ENCODE results near the gene EZH2.

The EZH2 gene

DNA sequence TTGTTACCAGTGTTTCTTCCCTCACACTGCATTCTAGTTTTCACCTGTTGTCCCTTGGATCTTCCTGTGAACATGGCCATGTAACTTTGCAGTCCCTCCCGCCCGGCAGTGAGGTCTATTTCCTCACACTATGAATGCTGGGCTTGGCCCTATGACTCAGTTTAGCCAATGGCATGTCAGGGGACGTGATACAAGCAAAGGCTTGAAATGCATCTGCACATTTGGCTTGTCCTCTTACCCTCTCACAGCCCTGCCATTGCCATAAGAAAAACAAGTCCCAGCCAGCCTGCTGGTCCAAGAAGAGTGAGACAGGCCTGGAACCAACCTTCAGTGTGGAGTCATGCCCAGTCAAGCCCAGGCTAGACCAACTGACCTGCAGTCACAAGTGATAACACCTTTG, 17.1 kb upstream of the EZH2 start:
- no peak for DNase-seq (ENCODE audit: extremely low read depth in 1 of 2, low read depth in 1 of 2)

DNA sequence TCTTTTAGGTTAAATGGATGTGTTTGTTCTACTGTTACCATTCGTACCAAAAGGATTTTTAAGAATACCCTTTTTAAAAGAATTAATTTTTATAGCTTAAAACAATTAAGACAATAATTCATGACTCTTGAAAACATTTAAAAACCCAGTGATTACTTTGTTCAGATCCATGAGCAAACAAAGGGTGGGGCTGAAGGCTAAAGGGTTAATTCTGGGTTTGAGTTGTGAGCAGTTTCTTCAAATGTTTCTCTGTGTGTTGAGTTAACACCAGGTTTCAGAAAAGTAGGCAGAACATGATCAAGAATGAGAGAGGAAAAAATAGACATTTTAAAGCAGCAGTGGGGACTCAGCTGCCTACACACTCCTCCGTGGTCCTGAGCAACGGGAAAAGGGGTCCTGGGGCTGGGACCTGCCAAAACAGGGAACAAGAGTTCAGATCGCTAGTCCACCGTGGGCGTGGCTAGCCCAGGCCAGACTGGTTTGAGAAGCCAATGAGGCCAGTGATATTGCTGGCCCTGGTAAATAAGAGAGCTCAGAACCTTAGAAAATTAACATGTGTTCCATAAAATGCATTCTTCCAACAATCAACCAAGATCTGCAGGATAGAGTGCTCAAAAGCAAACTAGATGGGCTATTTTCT, 14.9 kb upstream of the EZH2 start:
- no peak for DNase-seq (ENCODE audit: extremely low read depth in 1 of 2, low read depth in 1 of 2)

DNA sequence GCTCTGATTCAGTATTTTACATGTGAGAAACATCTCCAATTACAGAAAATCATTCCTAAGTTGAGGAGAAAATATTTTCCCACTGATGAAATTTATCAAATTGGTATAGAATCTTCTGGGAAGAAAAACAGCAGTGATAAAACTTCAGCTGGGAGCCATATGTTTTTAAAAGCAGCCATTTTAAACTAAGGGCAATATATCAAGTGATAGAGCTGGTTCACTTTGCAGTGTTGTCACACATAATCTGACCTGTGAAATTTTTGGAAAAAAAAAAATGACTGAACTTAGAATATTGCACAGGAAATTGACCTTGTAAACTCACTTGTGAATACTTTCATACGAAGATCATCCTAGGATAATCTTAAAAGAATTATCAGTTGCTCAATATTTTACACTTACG, 10.5 kb upstream of the EZH2 start:
- no peak for DNase-seq (ENCODE audit: extremely low read depth in 1 of 2, low read depth in 1 of 2)

DNA sequence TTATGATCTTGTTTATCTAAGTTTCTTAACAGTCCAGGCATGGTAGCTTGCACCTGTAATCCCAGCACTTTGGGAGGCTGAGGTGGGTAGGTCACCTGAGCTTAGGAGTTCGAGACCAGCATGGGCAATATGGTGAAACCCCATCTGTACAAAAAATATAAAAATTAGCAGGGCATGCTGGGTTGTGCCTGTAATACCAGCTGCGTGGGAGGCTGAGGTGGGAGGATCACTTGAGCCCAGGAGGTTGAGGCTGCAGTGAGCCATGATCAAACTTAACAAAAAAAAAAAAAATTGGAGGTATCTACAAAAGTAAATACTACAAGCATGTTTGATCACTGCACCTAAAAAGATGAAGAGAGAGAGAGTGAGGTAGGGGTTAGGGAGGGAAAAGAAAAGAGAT, 9.0 kb upstream of the EZH2 start:
- DNase-seq (ENCODE audit: extremely low read depth in 1 of 2, low read depth in 1 of 2) = no peak

DNA sequence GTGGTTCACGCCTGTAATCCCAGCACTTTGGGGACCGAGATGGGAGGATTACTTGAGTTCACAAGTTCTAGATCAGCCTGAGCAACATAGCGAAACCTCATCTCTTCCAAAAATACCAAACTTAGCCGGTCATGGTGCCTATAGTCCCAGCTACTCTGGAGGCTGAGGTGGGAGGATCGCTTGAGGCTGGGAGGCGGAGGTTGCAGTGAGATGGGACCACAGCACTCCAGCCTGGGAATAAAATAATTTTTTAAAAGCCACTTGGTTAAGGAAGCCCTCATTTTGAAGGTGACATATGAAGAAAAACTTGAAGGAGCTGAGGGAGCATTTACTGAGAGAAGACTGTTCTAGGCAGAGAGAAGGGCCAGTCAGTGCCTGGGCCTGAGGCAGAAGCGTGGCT, 4.2 kb upstream of the EZH2 start:
- no peak for DNase-seq (ENCODE audit: extremely low read depth in 1 of 2, low read depth in 1 of 2)

DNA sequence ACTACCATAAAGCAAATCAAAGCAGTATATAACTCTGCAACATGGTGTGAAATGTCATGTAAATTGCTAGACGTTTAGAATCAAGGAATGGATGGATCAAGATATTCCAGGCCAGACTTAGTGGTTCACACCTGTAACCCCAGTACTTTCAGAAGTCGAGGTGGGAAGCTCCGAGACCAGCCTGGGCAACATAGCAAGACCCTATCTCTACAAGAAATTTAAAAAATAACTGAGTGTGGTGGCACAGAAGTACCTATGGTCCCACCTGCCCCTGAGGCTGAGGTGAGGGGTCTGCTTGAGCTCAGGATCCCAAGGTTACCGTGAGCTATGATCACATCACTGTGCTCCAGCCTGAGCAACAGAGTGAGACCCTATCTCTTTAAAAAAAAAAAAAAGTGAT, 2.8 kb upstream of the EZH2 start:
- no peak for DNase-seq (ENCODE audit: extremely low read depth in 1 of 2, low read depth in 1 of 2)

DNA sequence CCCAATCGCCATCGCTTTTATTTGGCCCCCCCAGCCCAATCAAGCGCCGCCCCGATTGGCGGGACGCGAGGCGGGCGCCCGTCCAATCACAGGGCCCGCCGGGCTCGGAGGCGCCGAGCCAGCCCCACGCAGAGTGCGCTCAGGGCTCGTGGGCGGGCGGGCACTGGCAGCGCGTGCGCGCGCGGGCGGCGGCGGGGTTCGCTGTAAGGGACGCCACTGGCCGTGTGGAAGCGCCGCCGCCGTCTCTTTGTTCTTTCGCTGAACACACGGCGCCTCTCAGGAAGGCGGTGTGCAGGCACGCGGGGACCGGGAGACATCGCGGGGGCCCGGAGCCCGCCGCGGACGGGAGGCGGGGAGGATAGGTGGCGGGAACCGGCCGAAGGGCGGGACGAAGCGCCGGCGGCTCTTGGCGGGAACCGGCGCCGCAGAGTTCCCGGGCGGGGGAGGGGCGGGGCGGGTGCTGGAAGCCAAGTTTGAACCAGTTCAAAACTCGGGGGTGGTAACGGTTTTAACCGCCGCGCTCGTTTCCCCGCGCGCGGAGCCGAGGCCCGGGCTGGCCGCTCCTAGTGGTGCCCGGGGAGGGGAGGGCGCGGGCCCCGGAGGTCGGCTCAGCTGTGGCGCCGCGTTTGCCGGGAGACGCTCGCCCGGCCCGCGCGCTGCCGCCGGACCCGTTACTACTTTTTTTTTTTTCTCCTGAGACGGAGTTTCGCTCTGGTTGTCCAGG, 370 bp upstream of the EZH2 start:
- peak; percentile 89 to 93 for DNase-seq (ENCODE audit: extremely low read depth in 1 of 2, low read depth in 1 of 2)

DNA sequence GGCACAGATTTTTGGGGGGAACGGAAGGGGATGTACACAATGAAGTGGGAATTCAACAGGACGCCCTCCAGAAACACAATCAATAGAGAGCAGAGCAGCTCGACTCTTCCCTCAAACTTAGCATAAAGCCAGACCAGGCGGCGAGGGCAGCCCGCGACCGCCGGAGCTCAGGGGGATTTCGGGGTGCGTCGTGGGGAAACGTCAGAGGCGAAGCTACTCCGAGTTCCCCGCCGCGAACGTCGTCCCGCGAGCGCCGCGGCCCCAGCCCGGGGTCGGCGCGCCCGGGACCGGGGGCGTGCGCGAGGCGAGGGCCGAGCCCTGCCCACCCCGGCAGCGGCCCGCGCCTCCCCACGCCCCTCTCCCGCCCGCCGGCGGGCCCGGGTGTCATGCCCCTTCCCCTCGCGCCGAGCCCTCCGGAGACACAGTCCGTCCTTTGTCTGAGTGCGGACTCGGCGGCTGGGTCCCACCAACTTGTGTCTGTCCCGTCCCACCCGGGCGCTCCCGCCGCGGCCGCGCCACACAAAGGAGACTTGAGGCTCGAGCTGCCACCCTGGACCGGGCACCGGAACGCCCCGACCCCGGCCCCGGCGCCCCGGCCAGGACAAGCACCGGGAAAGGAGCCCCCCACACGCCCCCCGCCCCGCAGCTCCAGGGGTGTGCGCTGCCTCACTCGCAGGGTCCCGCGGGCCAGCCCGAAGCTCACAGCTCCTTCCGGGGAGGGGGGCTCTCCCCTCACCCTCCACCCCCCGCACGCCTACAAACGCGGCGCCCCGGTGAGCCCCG, 634 bp downstream of the EZH2 start:
- peak; percentile 16 to 26 for DNase-seq (ENCODE audit: extremely low read depth in 1 of 2, low read depth in 1 of 2)

DNA sequence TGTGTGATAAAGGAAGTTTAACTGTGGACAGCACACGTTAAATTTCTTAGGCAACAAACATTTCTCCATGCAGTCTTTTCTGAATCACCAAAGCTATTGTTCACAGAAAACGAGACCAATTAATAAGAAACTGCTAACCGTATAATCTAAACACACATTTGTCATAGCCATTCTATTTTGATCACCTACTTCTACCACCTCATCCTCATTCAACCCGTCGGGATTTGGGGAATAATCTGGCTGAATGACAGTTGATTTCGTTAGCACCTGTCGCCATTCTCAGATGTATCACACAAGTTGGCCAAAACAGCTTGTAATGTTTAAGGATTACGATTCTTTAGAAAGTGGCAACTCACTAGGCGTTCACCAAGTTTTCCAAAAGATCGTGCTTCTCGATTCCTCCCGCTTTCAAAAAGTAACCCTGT, 1.2 kb downstream of the EZH2 start:
- DNase-seq (ENCODE audit: extremely low read depth in 1 of 2, low read depth in 1 of 2) = no peak

DNA sequence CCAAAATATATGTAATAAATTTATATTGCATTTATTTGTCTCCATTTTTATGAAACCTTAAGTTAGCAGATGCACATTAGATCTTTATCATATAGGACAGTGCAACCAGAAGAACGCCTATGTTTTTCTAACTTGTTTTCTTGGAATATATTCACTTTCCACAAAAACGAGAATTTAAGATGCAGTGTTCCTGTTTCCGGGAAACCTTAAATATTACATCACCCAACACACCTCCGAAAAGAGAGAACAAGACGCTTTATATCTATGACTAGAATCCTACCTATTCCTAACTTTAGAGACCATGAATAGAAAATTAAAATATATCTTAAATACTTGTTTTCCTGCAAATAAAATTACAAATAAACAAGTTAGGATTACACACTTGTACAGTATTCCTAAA, 1.9 kb downstream of the EZH2 start:
- DNase-seq (ENCODE audit: extremely low read depth in 1 of 2, low read depth in 1 of 2) = no peak

DNA sequence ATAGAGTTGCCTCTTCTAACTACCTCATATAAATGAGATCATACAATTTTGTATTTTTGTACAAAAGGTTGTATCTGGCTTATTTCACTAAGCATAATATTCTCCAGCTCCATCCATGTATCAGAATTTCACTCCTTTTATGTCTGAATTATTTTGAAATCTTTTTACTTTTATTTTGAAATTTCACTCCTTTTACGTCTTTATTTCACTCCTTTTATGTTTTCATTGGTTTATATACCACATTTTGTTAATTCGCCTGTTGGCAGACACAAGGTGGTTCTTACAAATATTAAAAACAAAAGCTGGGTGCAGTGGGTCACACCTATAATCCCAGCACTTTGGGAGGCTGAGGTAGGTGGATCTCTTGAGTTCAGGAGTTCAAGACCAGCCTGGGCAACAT, 5.8 kb downstream of the EZH2 start:
- DNase-seq (ENCODE audit: extremely low read depth in 1 of 2, low read depth in 1 of 2) = no peak

DNA sequence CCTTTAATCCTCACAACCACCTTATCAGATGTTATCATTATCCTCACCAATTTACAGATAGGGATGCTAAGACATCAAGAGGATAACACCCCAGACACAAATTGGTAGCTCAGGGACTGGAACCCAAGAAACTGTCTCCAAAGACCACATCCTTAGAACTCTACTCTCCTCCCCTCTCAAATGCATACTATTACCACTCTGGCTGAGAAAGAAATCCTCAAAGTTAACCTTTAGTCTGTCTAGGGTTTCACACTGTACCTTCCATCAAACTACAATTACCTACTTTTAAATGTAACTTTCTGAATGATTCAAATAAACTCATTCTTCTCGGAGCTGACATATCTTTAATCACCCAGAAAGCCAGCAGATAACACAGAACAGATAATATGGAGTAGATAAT, 6.6 kb downstream of the EZH2 start:
- no peak for DNase-seq (ENCODE audit: extremely low read depth in 1 of 2, low read depth in 1 of 2)

DNA sequence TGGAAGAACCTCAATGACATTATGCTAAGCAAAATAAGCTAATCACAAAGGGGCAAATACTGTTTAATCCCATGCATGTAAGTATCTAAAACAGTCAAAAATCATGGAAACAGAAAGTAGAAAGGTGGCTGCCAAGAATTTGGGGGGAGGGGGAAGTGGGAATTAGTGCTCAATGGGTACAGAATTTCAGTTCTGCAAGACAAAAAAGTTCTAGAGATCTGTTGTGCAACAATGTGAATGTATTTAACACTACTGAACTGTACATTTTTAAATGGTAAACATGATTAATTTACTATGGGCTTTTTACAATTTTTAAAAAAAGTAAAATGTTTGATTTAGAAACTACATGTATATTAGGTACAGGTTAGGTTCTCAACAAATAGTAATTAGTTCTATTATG, 11.9 kb downstream of the EZH2 start:
- DNase-seq (ENCODE audit: extremely low read depth in 1 of 2, low read depth in 1 of 2) = no peak

DNA sequence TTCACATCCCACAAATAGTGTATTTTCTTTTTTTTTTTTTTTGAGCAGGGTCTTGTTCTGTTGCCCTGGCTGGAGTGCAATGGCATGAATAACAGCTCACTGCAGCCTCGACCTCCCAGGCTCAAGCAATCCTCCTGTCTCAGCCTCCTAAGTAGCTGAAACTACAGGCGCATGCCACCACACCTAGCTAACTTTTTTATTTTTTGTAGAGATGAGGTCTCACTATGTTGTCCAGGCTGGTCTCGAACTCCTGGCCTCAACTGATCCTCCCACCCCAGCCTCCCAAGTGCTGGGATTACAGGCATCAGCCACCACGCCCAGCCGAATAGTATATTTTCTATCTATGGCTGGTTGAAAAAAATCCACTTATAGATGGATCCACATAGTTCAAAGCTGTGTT, 12.5 kb downstream of the EZH2 start:
- no peak for DNase-seq (ENCODE audit: extremely low read depth in 1 of 2, low read depth in 1 of 2)

DNA sequence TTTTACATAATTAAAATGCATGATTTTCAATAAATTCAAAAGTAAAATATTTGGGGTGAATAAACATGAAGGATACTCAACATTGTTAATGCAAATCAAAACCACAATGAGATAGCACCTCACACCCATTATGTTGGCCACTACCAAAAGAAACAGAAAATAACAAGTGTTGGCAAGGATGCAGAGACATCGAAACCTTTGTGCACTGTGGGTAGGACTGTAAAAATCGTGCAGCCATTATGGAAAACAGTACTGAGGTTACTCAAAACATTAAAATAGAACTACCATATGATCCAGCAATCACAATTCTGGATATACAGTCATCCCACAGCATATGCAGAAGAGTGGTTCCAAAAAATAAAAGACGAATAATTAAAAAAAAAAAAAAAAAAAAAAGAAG, 13.1 kb downstream of the EZH2 start:
- DNase-seq (ENCODE audit: extremely low read depth in 1 of 2, low read depth in 1 of 2) = no peak

DNA sequence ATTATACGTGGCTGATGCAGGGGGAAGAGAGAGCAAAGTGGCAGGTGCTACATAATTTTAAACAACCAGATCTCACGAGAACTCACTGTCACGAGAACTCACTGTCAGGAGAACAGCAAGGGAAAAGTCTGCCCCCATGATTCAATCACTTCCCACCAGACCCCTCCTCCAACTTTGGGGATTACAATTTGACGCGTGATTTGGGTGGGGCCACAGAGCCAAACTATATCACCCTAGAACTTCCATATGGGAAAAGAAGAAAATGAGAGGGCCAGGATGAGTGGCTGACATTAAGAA, 15.8 kb downstream of the EZH2 start:
- DNase-seq (ENCODE audit: extremely low read depth in 1 of 2, low read depth in 1 of 2) = no peak

DNA sequence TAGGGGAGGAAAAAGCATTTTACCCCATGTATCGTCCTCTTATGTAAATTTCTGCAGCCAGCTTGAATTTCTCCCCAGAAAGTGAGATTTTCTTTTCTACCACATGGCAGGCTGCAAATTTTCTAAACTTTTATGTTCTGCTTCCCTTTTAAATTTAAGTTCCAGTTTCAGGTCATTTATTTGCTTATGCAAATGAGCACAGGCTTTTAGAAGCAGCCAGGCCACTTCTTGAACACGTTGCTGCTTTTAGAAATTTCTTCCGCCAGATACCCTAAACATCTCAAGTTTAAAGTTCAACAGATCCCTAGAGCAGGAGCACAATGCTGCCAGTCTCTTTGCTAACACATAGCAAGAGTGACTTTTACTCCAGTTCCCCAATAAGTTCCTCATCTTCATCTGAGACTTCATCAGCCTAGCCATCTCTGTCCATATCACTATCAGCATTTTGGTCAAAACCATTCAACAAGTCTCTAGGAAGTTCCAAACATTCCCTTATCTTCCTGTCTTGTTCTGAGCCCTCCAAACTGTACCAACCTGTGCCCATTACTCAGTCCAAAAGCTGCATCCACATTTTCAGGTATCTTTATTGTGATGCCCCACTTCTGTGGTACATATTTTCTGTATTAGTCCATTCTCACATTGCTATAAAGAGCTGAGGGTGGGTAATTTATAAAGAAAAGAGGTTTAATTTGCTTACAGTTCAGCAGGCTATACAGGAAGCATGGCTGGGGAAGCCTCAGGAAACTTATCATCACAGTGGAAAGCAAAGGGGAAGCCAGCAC, 16.3 kb downstream of the EZH2 start:
- DNase-seq (ENCODE audit: extremely low read depth in 1 of 2, low read depth in 1 of 2) = no peak

DNA sequence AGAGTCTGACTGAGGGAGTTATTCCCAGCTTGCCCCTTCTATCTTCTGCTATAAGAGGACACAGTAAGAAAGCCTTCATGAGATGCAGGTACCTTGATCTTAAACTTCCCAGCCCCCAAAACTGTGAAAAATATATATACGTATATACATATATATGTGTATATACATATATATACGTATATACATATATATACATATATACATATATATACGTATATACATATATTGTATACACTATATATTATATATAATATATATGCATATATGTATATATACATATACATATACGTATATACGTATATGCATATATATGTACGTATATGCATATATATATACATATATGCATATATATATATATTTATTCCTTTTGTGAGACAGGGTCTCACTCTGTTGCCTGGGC, 17.7 kb downstream of the EZH2 start:
- no peak for DNase-seq (ENCODE audit: extremely low read depth in 1 of 2, low read depth in 1 of 2)

DNA sequence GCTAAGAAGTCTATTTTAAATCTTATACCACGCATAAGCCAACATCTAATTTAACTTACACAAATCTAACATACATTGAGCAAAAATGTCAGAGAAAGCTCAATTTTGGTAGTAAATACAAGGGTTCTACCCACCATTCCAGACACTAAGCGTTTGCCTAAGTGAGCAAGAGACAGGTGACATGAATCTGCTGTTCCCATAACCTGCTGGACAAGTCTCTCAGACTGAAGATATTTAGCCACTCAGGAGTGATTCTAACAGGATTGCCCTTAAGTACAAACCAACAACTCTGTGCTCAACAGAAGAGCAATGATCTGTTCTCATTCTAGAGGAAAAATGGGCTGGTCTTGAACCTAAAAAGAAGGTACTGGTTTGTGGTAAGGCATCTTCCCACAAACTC, 18.8 kb downstream of the EZH2 start:
- no peak for DNase-seq (ENCODE audit: extremely low read depth in 1 of 2, low read depth in 1 of 2)

DNA sequence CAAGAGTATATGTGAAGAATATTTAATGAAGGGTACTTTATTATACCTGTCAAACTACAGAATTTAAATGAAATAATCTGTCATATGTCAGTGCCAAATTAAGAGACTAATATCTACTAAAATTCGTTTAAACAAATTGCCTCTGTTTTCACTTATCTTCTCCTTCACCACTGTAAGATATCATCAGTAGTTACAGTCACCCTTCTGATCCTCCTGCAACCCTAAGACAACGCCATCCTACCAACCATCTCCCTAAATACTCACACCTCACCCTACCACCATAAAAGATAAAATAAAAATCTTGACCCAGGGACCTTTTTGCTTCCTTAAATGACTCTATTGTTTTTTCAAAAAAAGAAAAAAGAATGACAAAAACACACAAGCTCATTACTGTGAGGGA, 20.8 kb downstream of the EZH2 start:
- DNase-seq (ENCODE audit: extremely low read depth in 1 of 2, low read depth in 1 of 2) = no peak

DNA sequence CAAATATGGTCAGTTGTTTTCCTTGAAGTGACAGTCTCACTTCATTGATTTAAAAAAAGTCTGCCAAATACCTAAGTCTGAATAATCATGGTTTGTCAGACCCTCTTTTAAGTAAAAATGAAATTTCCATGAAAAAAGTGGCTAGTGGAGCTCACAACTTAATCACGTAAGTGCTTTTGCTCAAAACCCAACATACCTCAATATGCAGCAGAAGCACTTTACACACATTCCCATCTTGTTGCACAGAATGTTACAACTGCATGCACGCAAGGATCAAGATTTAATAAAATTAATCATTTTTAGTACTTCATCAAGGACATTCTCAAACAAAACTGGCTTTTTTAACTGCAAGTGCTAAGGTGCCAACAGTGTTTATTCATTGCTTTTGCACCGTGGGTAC, 21.6 kb downstream of the EZH2 start:
- no peak for DNase-seq (ENCODE audit: extremely low read depth in 1 of 2, low read depth in 1 of 2)

DNA sequence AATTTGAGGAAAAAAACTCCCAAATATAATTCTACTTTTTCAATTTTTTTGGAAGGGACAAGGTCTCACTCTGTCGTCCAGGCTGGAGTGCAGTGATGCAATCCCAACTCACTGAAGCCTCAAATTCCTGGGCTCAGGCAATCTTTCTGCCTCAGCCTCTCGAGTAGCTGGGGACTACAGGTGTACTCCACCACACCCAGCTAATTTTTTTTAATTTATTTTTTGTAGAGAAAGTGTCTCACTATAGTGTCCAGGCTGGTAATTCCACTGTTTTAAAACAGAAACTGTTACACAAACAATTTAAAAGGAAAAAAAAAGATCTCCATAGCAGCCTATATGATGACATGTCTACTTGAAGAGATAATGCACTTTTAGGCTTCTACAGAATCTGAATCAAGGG, 25.6 kb downstream of the EZH2 start:
- no peak for DNase-seq (ENCODE audit: extremely low read depth in 1 of 2, low read depth in 1 of 2)
